T1000 (cell line): ENCODE data around the gene HYAL1.

Source experiments
- DNase-seq: peaks from one replicate; lab custom pipeline; 2025; ENCODE audit warnings: mixed read lengths; lab: John Stamatoyannopoulos, UW

Gene HYAL1

GRCh38 chr3:50334339-50335075, 31.1 kb upstream of the HYAL1 start:
- DNase-seq = no peak

GRCh38 chr3:50333744-50334328, 30.5 kb upstream of the HYAL1 start:
- no peak for DNase-seq

GRCh38 chr3:50331364-50331907, 28.1 kb upstream of the HYAL1 start:
- no peak for DNase-seq

- DNase-seq = no peak
Observed at GRCh38 chr3:50330330-50330729, 27.0 kb upstream of the HYAL1 start.

GRCh38 chr3:50327943-50328691, 24.7 kb upstream of the HYAL1 start, which contains the start of gene TUSC2:
TSS of gene TUSC2 (minus strand) at chr3:50328223. CDS start at chr3:50328099, 124 bp downstream.
- peak; percentile 94 for DNase-seq

- no peak for DNase-seq
Observed at GRCh38 chr3:50327129-50327528, 23.8 kb upstream of the HYAL1 start.

- DNase-seq = no peak
Observed at GRCh38 chr3:50326182-50326541, 22.8 kb upstream of the HYAL1 start.

GRCh38 chr3:50325497-50326181, 22.3 kb upstream of the HYAL1 start:
- DNase-seq = no peak

- DNase-seq = no peak
Observed at GRCh38 chr3:50325113-50325480, 21.7 kb upstream of the HYAL1 start.

GRCh38 chr3:50324351-50325112, 21.2 kb upstream of the HYAL1 start:
- peak; percentile 47 for DNase-seq

- DNase-seq = no peak
Observed at GRCh38 chr3:50323614-50324199, 20.3 kb upstream of the HYAL1 start.

GRCh38 chr3:50323092-50323600, 19.8 kb upstream of the HYAL1 start:
- no peak for DNase-seq

- DNase-seq = no peak
Observed at GRCh38 chr3:50322386-50323091, 19.2 kb upstream of the HYAL1 start, which contains the start of gene HYAL2. TSS of gene HYAL2 (minus strand) at chr3:50322745. CDS start at chr3:50320489, 2,256 bp downstream.

- DNase-seq = no peak
Observed at GRCh38 chr3:50322115-50322385, 18.7 kb upstream of the HYAL1 start.

GRCh38 chr3:50321336-50322114, 18.2 kb upstream of the HYAL1 start:
- DNase-seq = peak; percentile 87

- peak; percentile 73 for DNase-seq
Observed at GRCh38 chr3:50320853-50321335, 17.5 kb upstream of the HYAL1 start.

GRCh38 chr3:50319894-50320625, 16.7 kb upstream of the HYAL1 start:
- no peak for DNase-seq

- no peak for DNase-seq
Observed at GRCh38 chr3:50319181-50319893, 16.0 kb upstream of the HYAL1 start.
